SK-N-SH (cell line): ENCODE results near the gene RCCD1. TPM values are rescaled to one million over a fixed set of nuclear protein-coding genes. Genes with fewer than 3 reads are reported as not detected.

Experiments
- CTCF ChIA-PET: fragments of 300-600, 350-600 bp; formaldehyde crosslinking; extraction: SDS; loops from one replicate; lab custom pipeline; 2021; lab: Yijun Ruan, JAX
- POLR2A ChIA-PET: fragments of 350-600 bp; sonication (Branson Sonifier 250); formaldehyde crosslinking; extraction: SDS; loops from one replicate; lab custom pipeline; 2020; ENCODE audit warnings: antibody characterized with exemption, inconsistent platforms; lab: Yijun Ruan, JAX
- DNase-seq: peaks from one replicate; pipeline ENCODE4 v3.0.0; 2012
- H2AFZ ChIP-seq: fragments of 200-600 bp; sonication (generic); 2 replicates; pipeline ENCODE4 v1.8.1; 2016; ENCODE audit warnings: antibody characterized with exemption, mild to moderate bottlenecking, low read depth
- H3F3A ChIP-seq: fragments of 200-600 bp; sonication (generic); replicated peaks from 2 replicates; pipeline ENCODE3; 2016; ENCODE audit warnings: antibody characterized with exemption, mild to moderate bottlenecking; ENCODE audit not compliant: insufficient read depth
- H3K27ac ChIP-seq, 2 experiments: fragments of 200-500 bp in 1 of 2; fragments of 200-600 bp in 1 of 2; sonication (Bioruptor generic) in 1 of 2; sonication (generic), shearing (Covaris generic) in 1 of 2; 2 replicates each; pipeline versions ENCODE4 v1.5.1 to v1.6.1; 2014 to 2016; ENCODE audit warnings: low read depth in 2 of 2, inconsistent platforms in 1 of 2, low read length in 1 of 2, mild to moderate bottlenecking in 1 of 2, mixed read lengths in 1 of 2
- H3K27me3 ChIP-seq: fragments of 200-600 bp; sonication (generic), shearing (Covaris generic); 2 replicates; pipeline ENCODE4 v1.6.1; 2016; ENCODE audit warnings: mixed run types; ENCODE audit not compliant: insufficient read depth
- H3K36me3 ChIP-seq, 2 experiments: fragments of 200-500 bp in 1 of 2; fragments of 200-600 bp in 1 of 2; sonication (Bioruptor generic) in 1 of 2; sonication (generic) in 1 of 2; replicated peaks in 1 of 2; 2 replicates each; pipeline versions ENCODE3 to v1.5.1; 2014 to 2016; ENCODE audit warnings: low read length in 1 of 2, mild to moderate bottlenecking in 1 of 2; ENCODE audit not compliant: insufficient read depth in 2 of 2, control insufficient read depth in 1 of 2
- H3K4me1 ChIP-seq, 2 experiments: fragments of 200-500 bp in 1 of 2; fragments of 200-600 bp in 1 of 2; sonication (Bioruptor generic) in 1 of 2; sonication (generic), shearing (Covaris generic) in 1 of 2; 2 replicates each; pipeline versions ENCODE4 v1.5.1 to v1.6.1; 2014 to 2016; ENCODE audit warnings: low read depth in 1 of 2, low read length in 1 of 2, mixed run types in 1 of 2; ENCODE audit not compliant: insufficient read depth in 2 of 2, control insufficient read depth in 1 of 2
- H3K4me2 ChIP-seq: fragments of 200-600 bp; sonication (generic), shearing (Covaris generic); 2 replicates; pipeline ENCODE4 v1.6.1; 2017; ENCODE audit warnings: mixed run types
- H3K4me3 ChIP-seq, 2 experiments: fragments of 200-500 bp in 1 of 2; fragments of 200-600 bp in 1 of 2; sonication (Bioruptor generic) in 1 of 2; sonication (generic), shearing (Covaris generic) in 1 of 2; 2 replicates each; pipeline versions ENCODE4 v1.5.1 to v1.8.1; 2014 to 2016; ENCODE audit warnings: low read depth in 2 of 2, inconsistent platforms in 1 of 2, low read length in 1 of 2, mild to moderate bottlenecking in 1 of 2, mixed read lengths in 1 of 2, moderate library complexity in 1 of 2
- H3K79me2 ChIP-seq: fragments of 200-600 bp; sonication (generic); 2 replicates; pipeline ENCODE4 v1.8.1; 2017; ENCODE audit warnings: mild to moderate bottlenecking; ENCODE audit not compliant: insufficient read depth
- H3K9ac ChIP-seq: fragments of 200-600 bp; sonication (generic); 2 replicates; pipeline ENCODE4 v1.6.1; 2017; ENCODE audit warnings: mixed run types
- H3K9me2 ChIP-seq: fragments of 200-600 bp; sonication (generic); 2 replicates; pipeline ENCODE4 v1.6.1; 2017; ENCODE audit warnings: mixed run types
- H3K9me3 ChIP-seq: fragments of 200-600 bp; sonication (generic); 2 replicates; pipeline ENCODE4 v1.6.1; 2017; ENCODE audit warnings: mixed run types, mild to moderate bottlenecking, moderate library complexity
- H4K20me1 ChIP-seq: fragments of 200-600 bp; sonication (generic); 2 replicates; pipeline ENCODE4 v1.6.1; 2017; ENCODE audit warnings: mild to moderate bottlenecking, mixed run types; ENCODE audit not compliant: insufficient read depth
- ELF1 ChIP-seq: IDR thresholded peaks from 2 replicates; pipeline ENCODE4 v1.4.0; 2012
- EZH2phosphoT487 ChIP-seq: fragments of 200-600 bp; sonication (generic); IDR thresholded peaks from 2 replicates; pipeline ENCODE4 v1.6.1; 2017; ENCODE audit warnings: low read depth, mixed run types, mild to moderate bottlenecking, antibody characterized with exemption, moderate library complexity, borderline replicate concordance
- JUND ChIP-seq: IDR thresholded peaks from 2 replicates; pipeline ENCODE4 v1.4.0; 2012
- MXI1 ChIP-seq: IDR thresholded peaks from 2 replicates; pipeline ENCODE4 v1.6.1; 2012; ENCODE audit warnings: mild to moderate bottlenecking, low read depth, low read length, improper control_type of control experiment
- RCOR1 ChIP-seq: fragments of 150-350 bp; IDR thresholded peaks from 2 replicates; pipeline ENCODE4 v1.6.1; 2017; ENCODE audit warnings: antibody characterized with exemption, low read length
- RFX5 ChIP-seq: IDR thresholded peaks from 2 replicates; pipeline ENCODE4 v1.6.1; 2012; ENCODE audit warnings: mild to moderate bottlenecking, improper control_type of control experiment, low read length
- RXRA ChIP-seq: IDR thresholded peaks from 2 replicates; pipeline ENCODE4 v1.4.0; 2012; ENCODE audit warnings: low read depth, mild to moderate bottlenecking, borderline replicate concordance
- TCF12 ChIP-seq: IDR thresholded peaks from 2 replicates; pipeline ENCODE4 v1.4.0; 2012
- TEAD4 ChIP-seq: IDR thresholded peaks from 2 replicates; pipeline ENCODE4 v1.4.0; 2012; ENCODE audit warnings: mild to moderate bottlenecking, borderline replicate concordance; ENCODE audit not compliant: insufficient read depth
- YY1 ChIP-seq: IDR thresholded peaks from 2 replicates; pipeline ENCODE4 v1.4.0; 2012; ENCODE audit warnings: low read depth, mild to moderate bottlenecking
- WGBS: methylation state at CpG from one replicate; pipeline ENCODE4 v1.1.6; 2017; ENCODE audit warnings: low lambda C conversion rate; 5-methylcytosine and 5-hydroxymethylcytosine counted together
- polyA plus RNA-seq, 3 experiments: library from polyadenylated mRNA; depleted of rRNA; stranded (reverse); fragments of >200 nt; gene quantifications; 2 replicates each; pipeline ENCODE4 v1.2.3, GENCODE V29; 2012
- TF ChIP-seq, protein P1 (sequence below): fragments of 200-600 bp; sonication (generic); IDR thresholded peaks from 2 replicates; pipeline ENCODE4 v1.6.1; 2017; ENCODE audit warnings: antibody characterized with exemption, mild to moderate bottlenecking, moderate library complexity
- TF ChIP-seq, protein P2 (sequence below): IDR thresholded peaks from 2 replicates; pipeline ENCODE4 v1.4.0; 2012; ENCODE audit warnings: low read depth, borderline replicate concordance
- TF ChIP-seq, protein P3 (sequence below): IDR thresholded peaks from 2 replicates; pipeline ENCODE4 v1.4.0; 2012; ENCODE audit warnings: low read depth

Gene RCCD1
- polyA plus RNA-seq, 1 of the 3 experiments (the other 2 are of a cell fraction) = 21.2 TPM

DNA sequence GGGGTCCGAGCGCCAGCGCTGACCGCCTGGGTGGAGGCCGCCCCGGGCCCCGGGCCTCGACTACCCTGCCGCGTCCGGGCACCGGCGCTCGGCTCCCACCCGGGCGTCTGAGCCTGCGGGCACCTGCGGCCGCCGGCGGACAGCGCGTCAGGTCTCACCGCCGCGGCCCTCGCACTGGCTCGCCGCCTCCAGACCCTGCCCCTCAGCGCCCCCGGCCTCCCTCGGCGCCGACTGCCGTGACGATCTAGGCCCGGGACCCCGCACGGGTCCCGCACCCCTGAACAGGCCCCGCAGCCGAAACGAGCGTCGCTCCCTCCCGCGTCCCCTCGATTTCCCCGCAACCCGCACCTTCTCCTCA lies 39.4 kb downstream of the RCCD1 start:
- 0% methylated on average over 7 of the region's 50 CpGs for WGBS

More for the DNA sequence above, 39.4 kb downstream of the RCCD1 start:
- Histone ChIP-seq H3F3A (peaks cover 19% of the 10 kb centered on the region), H3K9ac (peak overlapping the region; percentile 94), H3K27me3 (no peaks in the 10 kb centered on the region), H2AFZ (peak overlapping the region; percentile 67), H3K9me3 (no peaks in the 10 kb centered on the region), H3K36me3 (peaks cover under 1 to 14% of the 10 kb centered on the region in 2 experiments), H3K27ac (peak overlapping the region; percentile 43 to 70), H4K20me1 (no peaks in the 10 kb centered on the region; the same call in 1 of the 2 replicates), H3K9me2 (no peaks in the 10 kb centered on the region), H3K4me2 (peak overlapping the region; percentile 78), H3K4me1 (peaks cover 0 to 10% of the 10 kb centered on the region in 2 experiments; a peak in 2 of 4 replicates), H3K4me3 (peak overlapping the region; percentile 80 to 83), H3K79me2 (peaks cover 86% of the 10 kb centered on the region)
- TF ChIP-seq JUND (no peak), EZH2phosphoT487 (no peak), RCOR1 (no peak), RXRA (no peak), TEAD4 (no peak), TCF12 (no peak), YY1 (no peak), RFX5 (no peak), MXI1 (no peak), ELF1 (no peak)
- TF ChIP-seq, protein P1, sequence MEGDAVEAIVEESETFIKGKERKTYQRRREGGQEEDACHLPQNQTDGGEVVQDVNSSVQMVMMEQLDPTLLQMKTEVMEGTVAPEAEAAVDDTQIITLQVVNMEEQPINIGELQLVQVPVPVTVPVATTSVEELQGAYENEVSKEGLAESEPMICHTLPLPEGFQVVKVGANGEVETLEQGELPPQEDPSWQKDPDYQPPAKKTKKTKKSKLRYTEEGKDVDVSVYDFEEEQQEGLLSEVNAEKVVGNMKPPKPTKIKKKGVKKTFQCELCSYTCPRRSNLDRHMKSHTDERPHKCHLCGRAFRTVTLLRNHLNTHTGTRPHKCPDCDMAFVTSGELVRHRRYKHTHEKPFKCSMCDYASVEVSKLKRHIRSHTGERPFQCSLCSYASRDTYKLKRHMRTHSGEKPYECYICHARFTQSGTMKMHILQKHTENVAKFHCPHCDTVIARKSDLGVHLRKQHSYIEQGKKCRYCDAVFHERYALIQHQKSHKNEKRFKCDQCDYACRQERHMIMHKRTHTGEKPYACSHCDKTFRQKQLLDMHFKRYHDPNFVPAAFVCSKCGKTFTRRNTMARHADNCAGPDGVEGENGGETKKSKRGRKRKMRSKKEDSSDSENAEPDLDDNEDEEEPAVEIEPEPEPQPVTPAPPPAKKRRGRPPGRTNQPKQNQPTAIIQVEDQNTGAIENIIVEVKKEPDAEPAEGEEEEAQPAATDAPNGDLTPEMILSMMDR = no peak
- TF ChIP-seq, protein P2, sequence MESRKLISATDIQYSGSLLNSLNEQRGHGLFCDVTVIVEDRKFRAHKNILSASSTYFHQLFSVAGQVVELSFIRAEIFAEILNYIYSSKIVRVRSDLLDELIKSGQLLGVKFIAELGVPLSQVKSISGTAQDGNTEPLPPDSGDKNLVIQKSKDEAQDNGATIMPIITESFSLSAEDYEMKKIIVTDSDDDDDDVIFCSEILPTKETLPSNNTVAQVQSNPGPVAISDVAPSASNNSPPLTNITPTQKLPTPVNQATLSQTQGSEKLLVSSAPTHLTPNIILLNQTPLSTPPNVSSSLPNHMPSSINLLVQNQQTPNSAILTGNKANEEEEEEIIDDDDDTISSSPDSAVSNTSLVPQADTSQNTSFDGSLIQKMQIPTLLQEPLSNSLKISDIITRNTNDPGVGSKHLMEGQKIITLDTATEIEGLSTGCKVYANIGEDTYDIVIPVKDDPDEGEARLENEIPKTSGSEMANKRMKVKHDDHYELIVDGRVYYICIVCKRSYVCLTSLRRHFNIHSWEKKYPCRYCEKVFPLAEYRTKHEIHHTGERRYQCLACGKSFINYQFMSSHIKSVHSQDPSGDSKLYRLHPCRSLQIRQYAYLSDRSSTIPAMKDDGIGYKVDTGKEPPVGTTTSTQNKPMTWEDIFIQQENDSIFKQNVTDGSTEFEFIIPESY = no peak
- TF ChIP-seq, protein P3, sequence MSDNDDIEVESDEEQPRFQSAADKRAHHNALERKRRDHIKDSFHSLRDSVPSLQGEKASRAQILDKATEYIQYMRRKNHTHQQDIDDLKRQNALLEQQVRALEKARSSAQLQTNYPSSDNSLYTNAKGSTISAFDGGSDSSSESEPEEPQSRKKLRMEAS = no peak
- peak; percentile 62 for DNase-seq
- ChIA-PET POLR2A (interaction anchor here (0.7 kb wide), 1 partner anchor 37 kb away, joined by 3 read pairs; no protein-coding TSS in a partner anchor), CTCF (interaction anchor here (1.8 to 3.6 kb wide), 2 partner anchors 37 to 60 kb away, joined by 9 to 16 read pairs; partner anchors contain the start of gene UNC45A)
